GM19099 (cell line): ENCODE results near the gene PRR27.

Experiments used
- POLR2A ChIP-seq: IDR thresholded peaks from 3 replicates; pipeline ENCODE4 v1.6.1; 2011; ENCODE audit warnings: low read depth; ENCODE audit not compliant: insufficient read length; ENCODE audit errors: extremely low read depth

The PRR27 gene

DNA sequence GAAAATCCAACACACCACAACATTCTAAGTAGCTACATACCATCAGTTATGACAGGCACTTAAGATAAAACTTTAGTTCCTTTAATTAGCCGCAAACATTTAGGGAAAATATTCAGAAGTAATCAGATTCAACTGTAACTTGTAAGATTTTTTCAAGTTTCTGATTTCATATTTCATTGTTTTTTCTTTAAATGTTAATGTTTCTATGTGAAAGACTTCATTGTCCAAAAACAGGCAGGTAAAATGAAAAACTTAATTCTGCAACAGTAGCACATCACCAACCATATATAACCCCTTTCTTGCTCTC is 29.9 kb downstream of the PRR27 start:
- TF ChIP-seq POLR2A = no peak

DNA sequence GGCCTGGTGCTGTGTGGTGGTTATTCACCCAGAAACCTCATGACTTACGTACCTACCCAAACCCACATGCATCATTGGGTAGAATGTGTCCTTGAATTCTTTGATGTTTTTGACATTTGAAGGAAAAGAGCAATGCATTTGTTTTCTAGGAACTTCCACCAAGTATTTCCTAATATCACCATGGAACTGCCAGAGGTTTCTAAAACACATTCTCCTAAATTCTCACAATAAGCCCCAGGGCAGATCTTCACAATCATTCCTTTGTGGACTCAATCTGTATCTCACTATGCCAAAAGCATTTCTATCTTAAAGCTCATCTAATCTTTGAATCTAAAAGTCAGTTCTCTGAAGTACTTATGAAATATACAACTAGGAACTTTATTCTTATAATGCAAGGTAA is 33.2 kb downstream of the PRR27 start:
- TF ChIP-seq POLR2A = no peak

DNA sequence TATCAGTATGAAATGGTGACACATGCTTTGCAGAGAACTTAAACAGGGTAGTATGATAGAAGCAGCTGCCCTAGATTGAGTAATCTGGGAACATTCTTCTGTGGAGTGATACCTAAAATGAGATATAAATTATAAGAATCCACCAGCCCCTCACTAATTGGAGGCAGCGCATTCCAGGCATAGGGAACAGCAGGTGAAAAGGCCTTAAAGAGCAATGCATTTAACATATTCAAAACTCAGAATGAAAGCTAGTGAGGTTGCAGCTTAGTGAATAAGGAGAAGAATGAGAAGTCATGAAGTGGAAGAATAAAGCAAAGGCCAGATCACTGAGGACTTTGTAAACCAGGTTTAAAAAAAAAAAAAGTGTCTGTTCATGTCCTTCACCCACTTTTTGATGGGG is 36.5 kb downstream of the PRR27 start:
- TF ChIP-seq POLR2A = no peak

DNA sequence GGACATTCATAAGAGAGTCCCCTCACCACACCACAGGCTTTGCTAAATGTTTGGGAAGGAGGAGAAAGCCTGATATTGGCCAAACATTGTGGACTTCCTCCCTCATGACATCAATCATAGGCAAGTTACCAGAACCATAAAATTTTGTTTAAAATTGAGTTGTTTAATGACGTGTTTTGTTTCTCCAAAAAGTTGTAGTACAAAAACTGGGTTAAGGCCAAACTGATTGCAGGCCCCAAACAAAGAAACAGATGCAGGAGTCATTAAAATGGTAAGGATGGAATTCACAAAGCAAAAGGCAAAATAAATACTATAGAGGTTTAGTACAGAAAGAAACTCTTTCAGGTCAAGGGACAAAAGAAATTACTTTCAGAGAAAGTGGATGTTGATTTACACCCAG is 37.6 kb downstream of the PRR27 start:
- TF ChIP-seq POLR2A = no peak

DNA sequence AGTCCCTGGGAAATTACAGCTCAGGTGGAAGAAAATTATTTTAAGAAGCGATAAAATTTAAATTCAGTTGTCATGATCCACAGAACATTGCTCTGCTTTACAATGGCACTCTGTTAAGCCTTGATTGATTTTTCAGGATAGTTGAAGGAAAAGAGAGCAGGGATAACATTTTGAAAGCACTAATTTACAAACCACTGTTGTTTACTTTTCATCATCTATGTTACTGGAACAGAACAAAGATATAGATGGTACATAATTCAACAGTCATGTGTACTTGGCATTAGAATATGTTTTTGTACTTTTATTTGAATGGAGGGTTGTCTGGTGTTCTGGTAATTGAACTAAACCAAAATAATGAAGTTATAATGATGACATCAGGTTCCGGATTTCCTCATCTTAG is 38.9 kb downstream of the PRR27 start:
- TF ChIP-seq POLR2A = no peak

DNA sequence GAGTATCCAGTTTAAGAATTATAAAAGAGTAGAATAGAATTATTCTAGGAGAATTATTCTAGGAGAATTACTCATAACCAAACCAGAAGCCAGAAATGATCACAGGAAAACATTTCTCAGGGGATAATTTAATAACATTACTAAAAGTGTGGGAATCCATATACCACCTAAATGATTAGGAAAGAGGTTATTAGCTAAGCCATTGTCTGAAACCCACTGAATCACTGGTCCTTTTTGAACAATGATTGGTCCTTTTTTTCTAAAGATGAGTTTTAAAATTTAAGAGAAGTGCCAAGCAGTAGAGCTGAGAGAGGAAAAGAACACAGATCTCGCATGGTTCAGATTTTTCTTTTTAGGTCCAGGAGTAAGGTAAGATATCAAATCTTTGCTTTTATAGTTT is 41.4 kb downstream of the PRR27 start, which contains the start of gene ODAM:
TSS of gene ODAM (plus strand) at position 301 of the 400 bp plus-strand sequence. CDS start 819 bp downstream, outside the sequence.
- no peak for TF ChIP-seq POLR2A

DNA sequence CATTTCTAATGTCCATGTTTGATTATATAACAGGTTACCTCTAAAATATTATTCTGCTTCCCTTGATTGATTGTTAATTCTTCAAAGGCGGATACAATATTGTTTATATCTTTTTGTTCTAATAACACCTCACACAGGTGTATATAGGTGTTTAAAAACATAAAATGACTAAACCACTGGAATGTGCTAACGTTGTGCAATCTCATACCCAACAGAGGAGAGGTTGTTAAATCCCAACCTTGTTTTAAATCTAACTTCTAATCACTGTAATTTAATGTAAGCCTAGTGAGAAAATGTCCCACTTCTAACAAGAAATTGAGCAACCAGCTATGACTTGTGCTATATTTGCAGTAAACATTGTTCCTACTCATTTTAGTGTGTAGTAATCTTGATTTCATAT is 42.8 kb downstream of the PRR27 start:
- no peak for TF ChIP-seq POLR2A

DNA sequence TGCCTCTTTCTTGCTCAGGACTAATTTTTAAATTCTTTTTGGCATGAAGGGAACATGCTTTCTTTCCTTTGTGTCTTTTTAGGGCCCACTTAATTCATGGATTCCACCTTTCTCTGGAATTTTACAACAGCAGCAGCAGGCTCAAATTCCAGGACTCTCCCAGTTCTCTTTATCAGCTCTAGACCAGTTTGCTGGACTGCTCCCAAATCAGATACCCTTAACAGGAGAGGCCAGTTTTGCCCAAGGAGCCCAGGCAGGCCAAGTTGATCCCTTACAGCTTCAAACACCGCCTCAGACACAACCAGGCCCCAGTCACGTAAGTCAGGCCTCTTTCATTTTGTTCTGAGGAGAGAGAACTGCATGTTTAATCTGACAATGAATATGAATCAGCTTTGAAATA is 43.8 kb downstream of the PRR27 start:
- no peak for TF ChIP-seq POLR2A

DNA sequence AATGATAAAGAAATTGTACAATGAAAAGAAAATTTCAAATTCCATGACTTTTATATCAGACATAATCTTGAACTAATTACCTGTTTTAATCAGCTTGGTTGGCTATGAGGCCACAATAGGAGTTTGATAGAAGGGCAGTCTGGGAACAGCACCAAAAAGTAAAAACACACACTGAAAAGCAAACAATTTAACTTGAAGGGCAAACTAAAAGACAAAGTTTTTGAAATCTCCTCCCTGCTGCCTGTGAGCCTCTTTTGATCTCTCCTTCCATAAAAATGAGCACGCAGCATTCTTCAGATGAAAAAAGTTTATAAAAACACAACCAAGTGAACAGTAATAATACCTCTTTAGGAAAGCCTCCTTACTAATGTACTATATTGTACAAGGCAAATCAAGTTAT is 49.6 kb downstream of the PRR27 start:
- no peak for TF ChIP-seq POLR2A
